ENCODE data around the gene LIN7C.

DNA sequence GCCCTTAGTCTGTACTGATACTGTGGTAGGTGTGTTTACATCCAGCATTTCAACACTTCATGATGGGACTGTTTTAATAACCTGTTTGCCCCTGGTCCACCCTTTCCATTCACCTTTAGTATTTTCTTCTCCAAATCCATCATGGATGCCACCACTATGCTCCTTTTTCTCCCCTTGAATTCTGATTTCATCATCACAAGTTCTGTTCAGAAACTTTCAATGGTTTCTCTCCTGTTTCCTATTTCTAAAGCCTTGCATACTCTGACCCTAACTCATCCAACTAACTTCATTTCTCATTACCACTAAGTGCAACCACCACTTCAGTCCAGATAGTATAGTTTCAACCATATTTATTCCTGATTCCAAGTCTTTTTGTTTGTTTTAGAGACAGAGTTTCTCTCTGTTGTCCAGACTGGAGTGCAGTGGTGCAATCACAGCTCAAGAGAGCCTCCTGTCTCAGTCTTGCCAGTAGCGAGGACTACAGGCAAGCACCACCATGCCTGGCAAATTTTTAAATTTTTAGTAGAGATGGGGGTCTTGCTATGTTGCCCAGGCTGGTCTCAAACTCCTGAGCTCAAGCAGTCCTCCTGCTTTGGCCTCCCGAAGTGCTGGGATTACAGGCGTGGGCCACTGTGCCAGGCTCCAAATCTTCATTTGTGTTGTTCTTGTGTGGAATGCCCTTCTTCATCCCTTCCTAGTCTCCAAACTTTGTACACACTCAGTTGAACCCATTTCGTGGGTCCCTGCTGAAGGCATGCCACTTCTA, 1.2 kb upstream of the LIN7C start:
- TF ChIP-seq CTCF (conservative IDR thresholded peaks at IDR 0.05; ENCODE audit: low read length): no peak
- no peak for TF ChIP-seq EZH2phosphoT487 (IDR thresholded peaks at IDR 0.05; ENCODE audit: borderline replicate concordance, low read depth, low read length)
